Measurements from ENCODE around the gene SPATC1L.
"Not testable (repeated sequence)": the region's sequence is repeated elsewhere in the genome, so short reads cannot be mapped to it uniquely, and the experiment has no call there.

GRCh38 chr21:46170436-46171193, 13.6 kb downstream of the SPATC1L start:
- TF ChIP-seq POLR2AphosphoS5 (IDR thresholded peaks at IDR 0.05; ENCODE audit: insufficient read depth, low read depth, low read length); EZH2 (IDR thresholded peaks at IDR 0.05; ENCODE audit: borderline replicate concordance, low read depth, low read length, severe bottlenecking); CTCF (IDR thresholded peaks at IDR 0.05; ENCODE audit: extremely low read depth in 1 of 2, insufficient read depth in 1 of 2, low read depth in 1 of 2, low read length in 2 of 2); GATA2 (IDR thresholded peaks at IDR 0.05; ENCODE audit: insufficient read depth, insufficient read length, low read depth, low read length): not testable (repeated sequence)
